Thoracic aorta (tissue), 2 donors: ENCODE results near the gene SAMD8. TPM values are rescaled to one million over a fixed set of nuclear protein-coding genes. Genes with fewer than 3 reads are reported as not detected.

ENCODE experiments used
- ATAC-seq: fragments of 150-250 bp; one replicate; pipeline ENCODE4 v1.8.0; 2017; ENCODE audit warnings: low read depth; ENCODE audit not compliant: insufficient number of reproducible peaks, low FRiP score
- DNase-seq: peaks from one replicate; pipeline ENCODE4 v3.0.0-alpha.2; 2020; ENCODE audit warnings: low spot score
- H3K27ac ChIP-seq, 2 donors: fragments of 200-600 bp; sonication (generic); 1 replicate in 1 of 2; 2 replicates in 1 of 2; pipeline ENCODE4 v1.5.1; 2016; ENCODE audit warnings: mild to moderate bottlenecking in 2 of 2, moderate library complexity in 2 of 2
- H3K27me3 ChIP-seq: fragments of 200-600 bp; sonication (generic); replicated peaks from 2 replicates; pipeline ENCODE4 v1.6.0; 2016; ENCODE audit warnings: mild to moderate bottlenecking; ENCODE audit not compliant: insufficient read depth
- H3K36me3 ChIP-seq: fragments of 200-600 bp; sonication (generic); one replicate; pipeline ENCODE4 v1.5.1; 2016
- H3K4me1 ChIP-seq, 2 donors: fragments of 200-600 bp; sonication (generic); 1 replicate in 1 of 2; 2 replicates in 1 of 2; pipeline versions ENCODE4 v1.5.1 to v1.6.0; 2016; ENCODE audit warnings: low read depth in 2 of 2, mild to moderate bottlenecking in 1 of 2; ENCODE audit not compliant: control insufficient read depth in 1 of 2
- H3K4me3 ChIP-seq: fragments of 200-600 bp; sonication (generic); 2 replicates; pipeline ENCODE4 v1.5.1; 2016; ENCODE audit warnings: mild to moderate bottlenecking
- H3K9me3 ChIP-seq: fragments of 200-600 bp; sonication (generic); 2 replicates; pipeline ENCODE4 v1.5.1; 2016
- CTCF ChIP-seq: fragments of 200-600 bp; sonication (generic); IDR thresholded peaks from one replicate; pipeline ENCODE4 v1.5.1; 2019; ENCODE audit warnings: antibody characterized with exemption
- total RNA-seq, 2 donors: library from RNA; depleted of rRNA; stranded (reverse); fragments of >200 nt; gene quantifications; one replicate each; pipeline versions ENCODE4 v1.1.0 to v1.2.3, GENCODE V29; 2016

The SAMD8 gene
- total RNA-seq, 2 donors from 2014 or later = 22.7 to 51.5 TPM

GRCh38 chr10:75076348-75076747 is 35.1 kb upstream of the SAMD8 start:
- Histone ChIP-seq H3K4me1 (no peaks in the 10 kb centered on the region), H3K9me3 (peaks cover 2% of the 10 kb centered on the region), H3K27ac (no peak overlapping the region), H3K4me3 (no peak overlapping the region), H3K36me3 (no peaks in the 10 kb centered on the region), H3K27me3 (no peaks in the 10 kb centered on the region)
- no peak for TF ChIP-seq CTCF
- DNase-seq = no peak
- no peak for ATAC-seq

GRCh38 chr10:75079436-75080083 is 31.9 kb upstream of the SAMD8 start:
- no peak for ATAC-seq

GRCh38 chr10:75080554-75080953 is 30.9 kb upstream of the SAMD8 start:
- no peaks in the 10 kb centered on the region for H3K36me3 ChIP-seq
- no peaks in the 10 kb centered on the region for H3K4me1 ChIP-seq
- no peaks in the 10 kb centered on the region for H3K27me3 ChIP-seq
- DNase-seq (no peak), ATAC-seq (no peak)
- peaks cover 3% of the 10 kb centered on the region for H3K9me3 ChIP-seq
- H3K27ac ChIP-seq = no peak overlapping the region
- TF ChIP-seq CTCF = no peak
- no peak overlapping the region for H3K4me3 ChIP-seq

More at GRCh38 chr10:75079436-75080083, 31.9 kb upstream of the SAMD8 start:
- Histone ChIP-seq H3K9me3 (peaks cover 3% of the 10 kb centered on the region), H3K27ac (no peak overlapping the region), H3K27me3 (no peaks in the 10 kb centered on the region), H3K4me1 (no peaks in the 10 kb centered on the region), H3K36me3 (no peaks in the 10 kb centered on the region), H3K4me3 (no peak overlapping the region)
- DNase-seq = no peak
- no peak for TF ChIP-seq CTCF

- ATAC-seq = no peak
- H3K27me3 ChIP-seq = no peaks in the 10 kb centered on the region
Measured at GRCh38 chr10:75081379-75081778, 30.1 kb upstream of the SAMD8 start.

More at GRCh38 chr10:75081379-75081778, 30.1 kb upstream of the SAMD8 start:
- Histone ChIP-seq H3K9me3 (peaks cover 3% of the 10 kb centered on the region), H3K4me1 (no peaks in the 10 kb centered on the region), H3K27ac (no peak overlapping the region), H3K36me3 (no peaks in the 10 kb centered on the region), H3K4me3 (no peak overlapping the region)
- DNase-seq = no peak
- no peak for TF ChIP-seq CTCF
